GM18519 (cell line): Measurements from ENCODE around the gene ZNF814.
"Not testable (repeated sequence)": the region's sequence is repeated elsewhere in the genome, so short reads cannot be mapped to it uniquely, and the experiment has no call there.

Experiments
- ATAC-seq: cut with Tn5 transposase; IDR thresholded peaks from one replicate; pipeline ENCODE4 v1.9.1; 2021; ENCODE audit warnings: mild to moderate bottlenecking, moderate library complexity; ENCODE audit not compliant: unreplicated experiment, low FRiP score

Gene ZNF814

GRCh38 chr19:57819475-57820148 is 69.2 kb downstream of the ZNF814 start:
- peak; percentile 60 for ATAC-seq

GRCh38 chr19:57818378-57818777 is 70.5 kb downstream of the ZNF814 start:
- no peak for ATAC-seq

- ATAC-seq: no peak
Observed at GRCh38 chr19:57817976-57818375, 70.9 kb downstream of the ZNF814 start.

- ATAC-seq: no peak
Observed at GRCh38 chr19:57816652-57817051, 72.2 kb downstream of the ZNF814 start.

- ATAC-seq: no peak
Observed at GRCh38 chr19:57815247-57816075, 73.4 kb downstream of the ZNF814 start.

GRCh38 chr19:57814505-57815246 is 74.2 kb downstream of the ZNF814 start, which contains the start of gene ZNF552:
Gene ZNF552, minus strand, starts transcription at chr19:57814913. Its CDS starts 170 bp downstream, at chr19:57814743.
- ATAC-seq: peak; percentile 73

GRCh38 chr19:57813919-57814504 is 74.8 kb downstream of the ZNF814 start:
- ATAC-seq: no peak

GRCh38 chr19:57812975-57813820 is 75.6 kb downstream of the ZNF814 start:
- not testable (repeated sequence) for ATAC-seq

GRCh38 chr19:57812226-57812625 is 76.6 kb downstream of the ZNF814 start:
- ATAC-seq: no peak

- ATAC-seq: not testable (repeated sequence)
Observed at GRCh38 chr19:57810410-57811295, 78.2 kb downstream of the ZNF814 start.

GRCh38 chr19:57807541-57807940 is 81.3 kb downstream of the ZNF814 start:
- no peak for ATAC-seq

GRCh38 chr19:57803594-57804325 is 85.1 kb downstream of the ZNF814 start:
- no peak for ATAC-seq

GRCh38 chr19:57803265-57803593 is 85.6 kb downstream of the ZNF814 start:
- no peak for ATAC-seq

- ATAC-seq: no peak
Observed at GRCh38 chr19:57802269-57802668, 86.6 kb downstream of the ZNF814 start.

GRCh38 chr19:57800696-57801095 is 88.1 kb downstream of the ZNF814 start:
- ATAC-seq: no peak
